T-helper 17 cell (primary cell): ENCODE data around the gene SDCBP2. TPM values are rescaled to one million over a fixed set of nuclear protein-coding genes. Genes with fewer than 3 reads are reported as not detected.

ENCODE experiments used
- ATAC-seq: fragments of 150-1000 bp; cut with Tn5 transposase; 2 replicates; pipeline ENCODE4 v1.10.0; 2021; ENCODE audit warnings: mild to moderate bottlenecking, moderate library complexity
- DNase-seq, 3 donors: peaks; one replicate each; pipeline versions ENCODE4 v3.0.0 to v3.0.0-alpha.2; 2020 to 2021
- H3K9me3 ChIP-seq: one replicate; pipeline ENCODE4 v1.7.0; 2013; ENCODE audit warnings: low read length, mild to moderate bottlenecking; ENCODE audit not compliant: control insufficient read depth, poor library complexity, severe bottlenecking
- H3K27ac Mint-ChIP-seq: one replicate; pipeline ENCODE4 v1.8.0; 2022; ENCODE audit warnings: mild to moderate bottlenecking, moderate library complexity, mixed read lengths
- H3K27me3 Mint-ChIP-seq: one replicate; pipeline ENCODE4 v1.8.0; 2022; ENCODE audit warnings: mixed read lengths
- H3K36me3 Mint-ChIP-seq: one replicate; pipeline ENCODE4 v1.8.0; 2022; ENCODE audit warnings: low read depth, mixed read lengths
- H3K4me1 Mint-ChIP-seq: one replicate; pipeline ENCODE4 v1.8.0; 2022; ENCODE audit warnings: mild to moderate bottlenecking, mixed read lengths
- H3K4me3 Mint-ChIP-seq: one replicate; pipeline ENCODE4 v1.8.0; 2022; ENCODE audit warnings: mild to moderate bottlenecking, moderate library complexity, mixed read lengths
- total RNA-seq, 4 donors: library from RNA in 2 of 4; stranded (reverse) in 2 of 4; gene quantifications; one replicate each; pipeline ENCODE4 v1.2.3 and lab custom pipeline; 2022 to 2026

The SDCBP2 gene
- total RNA-seq, 2 donors from 2014 or later: 1.2 to 2.3 TPM

- H3K27me3 Mint-ChIP-seq: no peaks in the 10 kb centered on the region
- no peak overlapping the region for H3K4me3 Mint-ChIP-seq
- no peaks in the 10 kb centered on the region for H3K9me3 ChIP-seq
- ATAC-seq: no peak
- DNase-seq: no peak
- no peak overlapping the region for H3K27ac Mint-ChIP-seq
- H3K4me1 Mint-ChIP-seq: peaks cover 11% of the 10 kb centered on the region
- peaks cover 3% of the 10 kb centered on the region for H3K36me3 Mint-ChIP-seq
Measured at GRCh38 chr20:1322511-1323245, 6.3 kb downstream of the SDCBP2 start.

DNA sequence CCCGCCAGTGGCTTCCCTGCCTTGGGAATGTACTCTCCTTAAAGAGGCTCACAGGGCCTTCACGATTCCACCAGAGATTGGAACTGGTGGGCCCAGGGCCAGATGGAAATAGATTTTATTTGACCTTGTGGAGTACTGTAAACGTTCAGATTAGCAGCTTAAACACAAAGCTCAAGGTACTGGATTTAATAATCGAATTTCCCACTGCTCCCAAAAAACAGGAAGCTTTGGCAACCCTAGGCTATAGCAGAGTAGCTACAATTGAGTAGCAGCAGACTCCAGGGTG, 7.3 kb downstream of the SDCBP2 start:
- no peak for ATAC-seq
- Mint-ChIP-seq H3K27ac (no peak overlapping the region), H3K4me1 (peaks cover 3% of the 10 kb centered on the region), H3K4me3 (no peak overlapping the region), H3K36me3 (peaks cover 3% of the 10 kb centered on the region), H3K27me3 (no peaks in the 10 kb centered on the region)
- DNase-seq: no peak
- no peaks in the 10 kb centered on the region for H3K9me3 ChIP-seq

- Mint-ChIP-seq H3K27me3 (no peaks in the 10 kb centered on the region), H3K36me3 (peaks cover 3% of the 10 kb centered on the region), H3K4me1 (peaks cover 3% of the 10 kb centered on the region), H3K27ac (no peak overlapping the region), H3K4me3 (no peak overlapping the region)
- DNase-seq (no peak), ATAC-seq (no peak)
- no peaks in the 10 kb centered on the region for H3K9me3 ChIP-seq
Measured at GRCh38 chr20:1320902-1321653, 7.9 kb downstream of the SDCBP2 start.

- ATAC-seq: no peak
- H3K9me3 ChIP-seq: no peaks in the 10 kb centered on the region
- peaks cover 3% of the 10 kb centered on the region for H3K36me3 Mint-ChIP-seq
- H3K27me3 Mint-ChIP-seq: no peaks in the 10 kb centered on the region
- no peak for DNase-seq
- H3K4me3 Mint-ChIP-seq: no peak overlapping the region
- H3K27ac Mint-ChIP-seq: peak overlapping the region; percentile 65
- peaks cover 3% of the 10 kb centered on the region for H3K4me1 Mint-ChIP-seq
Measured at GRCh38 chr20:1320016-1320415, 8.9 kb downstream of the SDCBP2 start.

- ATAC-seq (no peak), DNase-seq (no peak)
- H3K9me3 ChIP-seq: no peaks in the 10 kb centered on the region
- Mint-ChIP-seq H3K4me1 (peaks cover 3% of the 10 kb centered on the region), H3K27ac (peak overlapping the region; percentile 65), H3K36me3 (peaks cover 3% of the 10 kb centered on the region), H3K27me3 (no peaks in the 10 kb centered on the region), H3K4me3 (no peak overlapping the region)
Measured at GRCh38 chr20:1319462-1319861, 9.5 kb downstream of the SDCBP2 start.

DNA sequence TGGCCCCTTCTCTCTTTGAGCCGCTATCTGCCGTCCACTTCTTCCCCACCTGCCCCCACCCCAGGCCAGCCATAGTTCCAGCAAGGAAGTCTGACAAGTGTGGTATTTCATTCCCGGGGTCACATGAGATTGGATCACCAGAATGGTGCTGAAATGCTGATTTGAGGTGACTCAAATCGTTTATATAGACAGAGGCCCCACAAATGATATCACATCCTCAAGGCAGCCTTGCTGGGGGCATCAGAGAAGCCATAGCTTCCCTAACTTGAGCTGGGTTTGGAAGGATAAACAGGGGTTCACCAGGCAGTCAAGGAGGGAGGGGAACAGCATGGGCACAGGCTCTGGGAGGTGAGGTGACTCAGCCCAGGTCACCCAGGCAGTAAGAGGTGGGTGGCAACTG, 9.9 kb downstream of the SDCBP2 start:
- no peaks in the 10 kb centered on the region for H3K9me3 ChIP-seq
- Mint-ChIP-seq H3K27ac (peak overlapping the region; percentile 65), H3K4me3 (no peak overlapping the region), H3K36me3 (peaks cover 3% of the 10 kb centered on the region), H3K4me1 (peaks cover 3% of the 10 kb centered on the region), H3K27me3 (no peaks in the 10 kb centered on the region)
- no peak for DNase-seq
- no peak for ATAC-seq

DNA sequence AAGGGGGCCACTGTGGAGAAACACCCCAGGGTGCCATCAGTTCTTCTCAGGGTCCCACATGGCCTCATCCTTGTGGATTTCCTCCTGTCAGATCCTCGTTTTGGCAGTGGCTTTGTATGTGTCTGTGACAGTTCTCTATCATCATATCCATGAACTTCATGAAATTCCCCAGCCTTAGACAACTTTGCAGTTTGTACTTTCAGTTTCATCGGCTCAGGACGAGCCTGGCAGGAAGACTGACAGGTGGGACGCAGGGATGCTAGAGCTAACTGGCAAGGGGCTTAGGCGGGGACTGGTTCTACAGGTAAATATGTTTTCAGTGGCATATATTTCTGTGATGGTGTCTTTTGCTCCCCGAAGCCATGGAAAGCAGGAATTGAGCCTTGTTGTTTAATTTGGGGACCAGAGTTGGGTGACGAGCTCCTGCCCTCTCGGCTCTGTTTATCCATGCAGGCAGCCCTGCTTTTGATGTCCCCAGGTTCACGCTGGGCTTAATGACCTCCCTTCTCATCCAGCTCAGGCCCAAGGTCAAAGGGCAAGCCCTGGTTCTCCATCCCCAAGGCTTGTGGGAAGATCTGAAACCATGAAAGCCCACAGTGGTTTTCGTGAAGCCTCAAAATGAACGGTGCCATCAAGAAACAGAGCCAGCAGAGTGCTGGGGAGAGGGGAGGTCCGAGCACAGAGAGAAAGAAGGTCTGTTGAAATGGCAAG, 11.2 kb downstream of the SDCBP2 start:
- peak overlapping the region; percentile 59 for H3K4me3 Mint-ChIP-seq

DNA sequence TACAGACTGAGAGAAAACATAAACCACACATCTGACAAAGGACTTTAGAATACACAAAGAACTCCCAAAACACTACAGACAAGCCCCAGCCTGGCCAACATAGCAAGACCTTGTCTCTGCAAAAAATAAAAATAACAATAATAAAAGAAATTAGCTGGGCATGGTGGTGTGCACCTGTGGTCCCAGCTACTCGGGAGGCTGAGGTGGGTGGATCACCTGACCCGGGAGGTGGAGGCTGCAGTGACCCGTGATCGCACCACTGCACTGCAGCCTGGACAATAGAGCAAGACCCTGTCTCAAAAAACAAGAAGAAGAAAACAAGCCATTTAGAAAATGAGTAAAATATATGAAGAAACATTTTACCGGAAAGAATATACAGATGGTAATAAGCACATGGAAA, 13.1 kb downstream of the SDCBP2 start:
- no peak overlapping the region for H3K4me3 Mint-ChIP-seq
- H3K9me3 ChIP-seq: no peaks in the 10 kb centered on the region
- no peak overlapping the region for H3K27ac Mint-ChIP-seq
- H3K4me1 Mint-ChIP-seq: peaks cover 4% of the 10 kb centered on the region
- no peaks in the 10 kb centered on the region for H3K27me3 Mint-ChIP-seq
- ATAC-seq (no peak), DNase-seq (no peak)
- no peaks in the 10 kb centered on the region for H3K36me3 Mint-ChIP-seq

More for the DNA sequence above, 11.2 kb downstream of the SDCBP2 start:
- no peak for ATAC-seq
- no peaks in the 10 kb centered on the region for H3K9me3 ChIP-seq
- peaks cover 7% of the 10 kb centered on the region for H3K4me1 Mint-ChIP-seq
- peaks cover 3% of the 10 kb centered on the region for H3K36me3 Mint-ChIP-seq
- DNase-seq: no peak
- peak overlapping the region; percentile 87 for H3K27ac Mint-ChIP-seq
- no peaks in the 10 kb centered on the region for H3K27me3 Mint-ChIP-seq

GRCh38 chr20:1313236-1313964, 15.5 kb downstream of the SDCBP2 start:
- peak; percentile 55 to 65 (median 61) for DNase-seq
- Mint-ChIP-seq H3K27me3 (no peaks in the 10 kb centered on the region), H3K27ac (peak overlapping the region; percentile 67), H3K4me3 (no peak overlapping the region), H3K36me3 (no peaks in the 10 kb centered on the region), H3K4me1 (peaks cover 4% of the 10 kb centered on the region)
- no peaks in the 10 kb centered on the region for H3K9me3 ChIP-seq
- peak; percentile 81 for ATAC-seq

GRCh38 chr20:1312904-1313235, 16.1 kb downstream of the SDCBP2 start:
- no peak overlapping the region for H3K27ac Mint-ChIP-seq
- H3K9me3 ChIP-seq: no peaks in the 10 kb centered on the region
- H3K27me3 Mint-ChIP-seq: no peaks in the 10 kb centered on the region
- no peak overlapping the region for H3K4me3 Mint-ChIP-seq
- H3K36me3 Mint-ChIP-seq: no peaks in the 10 kb centered on the region
- no peak for ATAC-seq
- no peak for DNase-seq
- peaks cover 4% of the 10 kb centered on the region for H3K4me1 Mint-ChIP-seq

GRCh38 chr20:1312308-1312707, 16.6 kb downstream of the SDCBP2 start:
- Mint-ChIP-seq H3K4me1 (peaks cover 4% of the 10 kb centered on the region), H3K27me3 (no peaks in the 10 kb centered on the region), H3K4me3 (no peak overlapping the region), H3K36me3 (no peaks in the 10 kb centered on the region), H3K27ac (no peak overlapping the region)
- ATAC-seq (no peak), DNase-seq (no peak)
- no peaks in the 10 kb centered on the region for H3K9me3 ChIP-seq

- ATAC-seq: no peak
- Mint-ChIP-seq H3K27me3 (no peaks in the 10 kb centered on the region), H3K4me1 (peaks cover 4% of the 10 kb centered on the region), H3K4me3 (no peak overlapping the region), H3K36me3 (no peaks in the 10 kb centered on the region), H3K27ac (no peak overlapping the region)
- no peaks in the 10 kb centered on the region for H3K9me3 ChIP-seq
- no peak for DNase-seq
Measured at GRCh38 chr20:1310506-1311190, 18.3 kb downstream of the SDCBP2 start.

GRCh38 chr20:1310071-1310470, 18.9 kb downstream of the SDCBP2 start:
- H3K4me3 Mint-ChIP-seq: no peak overlapping the region
- peaks cover 3% of the 10 kb centered on the region for H3K36me3 Mint-ChIP-seq
- peaks cover 4% of the 10 kb centered on the region for H3K4me1 Mint-ChIP-seq
- no peak overlapping the region for H3K27ac Mint-ChIP-seq
- ATAC-seq (no peak), DNase-seq (no peak)
- no peaks in the 10 kb centered on the region for H3K9me3 ChIP-seq
- no peaks in the 10 kb centered on the region for H3K27me3 Mint-ChIP-seq
